ENCODE data around the gene LRRC7. TPM values are rescaled to one million over a fixed set of nuclear protein-coding genes. Genes with fewer than 3 reads are reported as not detected.
"Not testable (repeated sequence)": the region's sequence is repeated elsewhere in the genome, so short reads cannot be mapped to it uniquely, and the experiment has no call there.

The LRRC7 gene
- total RNA-seq, 1 donor from 2014 or later, result 11.5 TPM

GRCh38 chr1:70045581-70045980 is 477.9 kb downstream of the LRRC7 start:
- not testable (repeated sequence) for H3K4me3 ChIP-seq (ENCODE audit: low read length in 3 of 3); H3K27ac ChIP-seq (ENCODE audit: low read depth, low read length); H3K27me3 ChIP-seq (ENCODE audit: control insufficient read depth in 3 of 3, insufficient read depth in 3 of 3, low read length in 3 of 3); H3K36me3 ChIP-seq (ENCODE audit: control insufficient read depth in 3 of 3, insufficient read depth in 3 of 3, low read length in 3 of 3); H3K4me1 ChIP-seq (ENCODE audit: control insufficient read depth in 3 of 3, insufficient read depth in 3 of 3, low read length in 3 of 3); H3K9ac ChIP-seq (ENCODE audit: low read depth in 1 of 3, low read length in 3 of 3); H3K9me3 ChIP-seq (ENCODE audit: control insufficient read depth in 3 of 3, low read length in 3 of 3)

GRCh38 chr1:70048336-70049094 is 480.8 kb downstream of the LRRC7 start:
- Histone ChIP-seq H3K9me3 (ENCODE audit: control insufficient read depth in 3 of 3, low read length in 3 of 3) (no peaks in the 10 kb centered on the region), H3K9ac (ENCODE audit: low read depth in 1 of 3, low read length in 3 of 3) (no peak overlapping the region), H3K36me3 (ENCODE audit: control insufficient read depth in 3 of 3, insufficient read depth in 3 of 3, low read length in 3 of 3) (no peaks in the 10 kb centered on the region), H3K27ac (ENCODE audit: low read depth, low read length) (no peak overlapping the region), H3K4me1 (ENCODE audit: control insufficient read depth in 3 of 3, insufficient read depth in 3 of 3, low read length in 3 of 3) (no peaks in the 10 kb centered on the region), H3K27me3 (ENCODE audit: control insufficient read depth in 3 of 3, insufficient read depth in 3 of 3, low read length in 3 of 3) (no peaks in the 10 kb centered on the region), H3K4me3 (ENCODE audit: low read length in 3 of 3) (no peak overlapping the region)

- Histone ChIP-seq H3K9ac (ENCODE audit: low read depth in 1 of 3, low read length in 3 of 3) (no peak overlapping the region), H3K9me3 (ENCODE audit: control insufficient read depth in 3 of 3, low read length in 3 of 3) (no peaks in the 10 kb centered on the region), H3K4me1 (ENCODE audit: control insufficient read depth in 3 of 3, insufficient read depth in 3 of 3, low read length in 3 of 3) (no peaks in the 10 kb centered on the region), H3K4me3 (ENCODE audit: low read length in 3 of 3) (no peak overlapping the region), H3K36me3 (ENCODE audit: control insufficient read depth in 3 of 3, insufficient read depth in 3 of 3, low read length in 3 of 3) (no peaks in the 10 kb centered on the region), H3K27ac (ENCODE audit: low read depth, low read length) (no peak overlapping the region), H3K27me3 (ENCODE audit: control insufficient read depth in 3 of 3, insufficient read depth in 3 of 3, low read length in 3 of 3) (no peaks in the 10 kb centered on the region)
Measured at GRCh38 chr1:70051926-70052325, 484.2 kb downstream of the LRRC7 start.

GRCh38 chr1:70057500-70057899 is 489.8 kb downstream of the LRRC7 start:
- H3K27me3 ChIP-seq (ENCODE audit: control insufficient read depth in 3 of 3, insufficient read depth in 3 of 3, low read length in 3 of 3), result no peaks in the 10 kb centered on the region
- H3K9me3 ChIP-seq (ENCODE audit: control insufficient read depth in 3 of 3, low read length in 3 of 3), result no peaks in the 10 kb centered on the region

GRCh38 chr1:70061231-70061630 is 493.5 kb downstream of the LRRC7 start:
- no peak overlapping the region for H3K9ac ChIP-seq (ENCODE audit: low read depth in 1 of 3, low read length in 3 of 3)
- H3K36me3 ChIP-seq (ENCODE audit: control insufficient read depth in 3 of 3, insufficient read depth in 3 of 3, low read length in 3 of 3), result no peaks in the 10 kb centered on the region
- H3K27ac ChIP-seq (ENCODE audit: low read depth, low read length), result no peak overlapping the region

More at GRCh38 chr1:70057500-70057899, 489.8 kb downstream of the LRRC7 start:
- Histone ChIP-seq H3K4me3 (ENCODE audit: low read length in 3 of 3) (no peak overlapping the region), H3K27ac (ENCODE audit: low read depth, low read length) (no peak overlapping the region), H3K9ac (ENCODE audit: low read depth in 1 of 3, low read length in 3 of 3) (no peak overlapping the region), H3K4me1 (ENCODE audit: control insufficient read depth in 3 of 3, insufficient read depth in 3 of 3, low read length in 3 of 3) (no peaks in the 10 kb centered on the region), H3K36me3 (ENCODE audit: control insufficient read depth in 3 of 3, insufficient read depth in 3 of 3, low read length in 3 of 3) (no peaks in the 10 kb centered on the region)

GRCh38 chr1:70063861-70064260 is 496.1 kb downstream of the LRRC7 start:
- no peak overlapping the region for H3K27ac ChIP-seq (ENCODE audit: low read depth, low read length)
- H3K4me3 ChIP-seq (ENCODE audit: low read length in 3 of 3), result no peak overlapping the region
- H3K9ac ChIP-seq (ENCODE audit: low read depth in 1 of 3, low read length in 3 of 3), result no peak overlapping the region
- H3K27me3 ChIP-seq (ENCODE audit: control insufficient read depth in 3 of 3, insufficient read depth in 3 of 3, low read length in 3 of 3), result no peaks in the 10 kb centered on the region
- H3K36me3 ChIP-seq (ENCODE audit: control insufficient read depth in 3 of 3, insufficient read depth in 3 of 3, low read length in 3 of 3), result no peaks in the 10 kb centered on the region
- H3K9me3 ChIP-seq (ENCODE audit: control insufficient read depth in 3 of 3, low read length in 3 of 3), result no peaks in the 10 kb centered on the region
- H3K4me1 ChIP-seq (ENCODE audit: control insufficient read depth in 3 of 3, insufficient read depth in 3 of 3, low read length in 3 of 3), result no peaks in the 10 kb centered on the region

More at GRCh38 chr1:70061231-70061630, 493.5 kb downstream of the LRRC7 start:
- H3K4me1 ChIP-seq (ENCODE audit: control insufficient read depth in 3 of 3, insufficient read depth in 3 of 3, low read length in 3 of 3), result no peaks in the 10 kb centered on the region
- no peak overlapping the region for H3K4me3 ChIP-seq (ENCODE audit: low read length in 3 of 3)
- no peaks in the 10 kb centered on the region for H3K27me3 ChIP-seq (ENCODE audit: control insufficient read depth in 3 of 3, insufficient read depth in 3 of 3, low read length in 3 of 3)
- H3K9me3 ChIP-seq (ENCODE audit: control insufficient read depth in 3 of 3, low read length in 3 of 3), result no peaks in the 10 kb centered on the region

- H3K36me3 ChIP-seq (ENCODE audit: control insufficient read depth in 3 of 3, insufficient read depth in 3 of 3, low read length in 3 of 3), result no peaks in the 10 kb centered on the region
- no peaks in the 10 kb centered on the region for H3K27me3 ChIP-seq (ENCODE audit: control insufficient read depth in 3 of 3, insufficient read depth in 3 of 3, low read length in 3 of 3)
- H3K9ac ChIP-seq (ENCODE audit: low read depth in 1 of 3, low read length in 3 of 3), result no peak overlapping the region
- no peaks in the 10 kb centered on the region for H3K4me1 ChIP-seq (ENCODE audit: control insufficient read depth in 3 of 3, insufficient read depth in 3 of 3, low read length in 3 of 3)
- no peaks in the 10 kb centered on the region for H3K9me3 ChIP-seq (ENCODE audit: control insufficient read depth in 3 of 3, low read length in 3 of 3)
- no peak overlapping the region for H3K27ac ChIP-seq (ENCODE audit: low read depth, low read length)
- no peak overlapping the region for H3K4me3 ChIP-seq (ENCODE audit: low read length in 3 of 3)
Measured at GRCh38 chr1:70066711-70067110, 499.0 kb downstream of the LRRC7 start.

- H3K9ac ChIP-seq (ENCODE audit: low read depth in 1 of 3, low read length in 3 of 3), result no peak overlapping the region
- no peaks in the 10 kb centered on the region for H3K27me3 ChIP-seq (ENCODE audit: control insufficient read depth in 3 of 3, insufficient read depth in 3 of 3, low read length in 3 of 3)
- no peaks in the 10 kb centered on the region for H3K4me1 ChIP-seq (ENCODE audit: control insufficient read depth in 3 of 3, insufficient read depth in 3 of 3, low read length in 3 of 3)
- H3K36me3 ChIP-seq (ENCODE audit: control insufficient read depth in 3 of 3, insufficient read depth in 3 of 3, low read length in 3 of 3), result no peaks in the 10 kb centered on the region
- H3K4me3 ChIP-seq (ENCODE audit: low read length in 3 of 3), result no peak overlapping the region
- H3K9me3 ChIP-seq (ENCODE audit: control insufficient read depth in 3 of 3, low read length in 3 of 3), result no peaks in the 10 kb centered on the region
- H3K27ac ChIP-seq (ENCODE audit: low read depth, low read length), result no peak overlapping the region
Measured at GRCh38 chr1:70071601-70072000, 503.9 kb downstream of the LRRC7 start.

GRCh38 chr1:70072231-70072751 is 504.6 kb downstream of the LRRC7 start:
- Histone ChIP-seq H3K9ac (ENCODE audit: low read depth in 1 of 3, low read length in 3 of 3) (no peak overlapping the region), H3K36me3 (ENCODE audit: control insufficient read depth in 3 of 3, insufficient read depth in 3 of 3, low read length in 3 of 3) (no peaks in the 10 kb centered on the region), H3K9me3 (ENCODE audit: control insufficient read depth in 3 of 3, low read length in 3 of 3) (no peaks in the 10 kb centered on the region), H3K27me3 (ENCODE audit: control insufficient read depth in 3 of 3, insufficient read depth in 3 of 3, low read length in 3 of 3) (no peaks in the 10 kb centered on the region), H3K4me1 (ENCODE audit: control insufficient read depth in 3 of 3, insufficient read depth in 3 of 3, low read length in 3 of 3) (no peaks in the 10 kb centered on the region), H3K27ac (ENCODE audit: low read depth, low read length) (no peak overlapping the region), H3K4me3 (ENCODE audit: low read length in 3 of 3) (no peak overlapping the region)

- Histone ChIP-seq H3K9me3 (ENCODE audit: control insufficient read depth in 3 of 3, low read length in 3 of 3) (no peaks in the 10 kb centered on the region), H3K9ac (ENCODE audit: low read depth in 1 of 3, low read length in 3 of 3) (no peak overlapping the region), H3K4me1 (ENCODE audit: control insufficient read depth in 3 of 3, insufficient read depth in 3 of 3, low read length in 3 of 3) (no peaks in the 10 kb centered on the region), H3K4me3 (ENCODE audit: low read length in 3 of 3) (no peak overlapping the region), H3K36me3 (ENCODE audit: control insufficient read depth in 3 of 3, insufficient read depth in 3 of 3, low read length in 3 of 3) (no peaks in the 10 kb centered on the region), H3K27me3 (ENCODE audit: control insufficient read depth in 3 of 3, insufficient read depth in 3 of 3, low read length in 3 of 3) (no peaks in the 10 kb centered on the region), H3K27ac (ENCODE audit: low read depth, low read length) (no peak overlapping the region)
Measured at GRCh38 chr1:70075761-70076160, 508.0 kb downstream of the LRRC7 start.
